ENCODE results near the gene OTUD3.

- TF ChIP-seq CHD2 (IDR thresholded peaks at IDR 0.05; ENCODE audit: low read depth, low read length) (no peak), ZNF317 (CRISPR knock-in tag; IDR thresholded peaks at IDR 0.05) (no peak), ZFP62 (CRISPR knock-in tag; IDR thresholded peaks at IDR 0.05) (no peak), NR2C2 (CRISPR knock-in tag; IDR thresholded peaks at IDR 0.05; ENCODE audit: borderline replicate concordance) (no peak), ZBTB43 (CRISPR knock-in tag; conservative IDR thresholded peaks at IDR 0.05) (no peak), THAP7 (CRISPR knock-in tag; IDR thresholded peaks at IDR 0.05) (no peak), PPARG (CRISPR knock-in tag; conservative IDR thresholded peaks at IDR 0.05) (no peak), TARDBP (CRISPR knock-in tag; IDR thresholded peaks at IDR 0.05) (no peak), ZNF788 (CRISPR knock-in tag; IDR thresholded peaks at IDR 0.05; ENCODE audit: borderline replicate concordance) (no peak), CTCF (CRISPR knock-in tag; IDR thresholded peaks at IDR 0.05) (peak; percentile 40), TAF1 (CRISPR knock-in tag; IDR thresholded peaks at IDR 0.05) (no peak), CBX2 (IDR thresholded peaks at IDR 0.05; ENCODE audit: low read depth, low read length) (no peak), CBX2 (CRISPR knock-in tag; IDR thresholded peaks at IDR 0.05; ENCODE audit: low read depth) (no peak)
Observed at GRCh38 chr1:19957779-19958178, 75.6 kb downstream of the OTUD3 start.
